Suprapubic skin (tissue), 4 donors: ENCODE measurements around the gene MRPS18A. TPM values are rescaled to one million over a fixed set of nuclear protein-coding genes. Genes with fewer than 3 reads are reported as not detected.
A peak's percentile ranks its signal among the peaks of the same experiment; 100 is the strongest.
"Not testable (repeated sequence)": the region's sequence is repeated elsewhere in the genome, so short reads cannot be mapped to it uniquely, and the experiment has no call there.

Source experiments
- DNase-seq, 2 donors: peaks; one replicate each; pipeline ENCODE4 v3.0.0-alpha.2; 2019; ENCODE audit warnings: low spot score in 2 of 2
- H3K27ac ChIP-seq: fragments of 200-600 bp; sonication (generic); one replicate; pipeline ENCODE4 v1.5.1; 2019
- H3K27me3 ChIP-seq: fragments of 200-600 bp; sonication (generic); one replicate; pipeline ENCODE4 v1.5.1; 2019
- H3K36me3 ChIP-seq: fragments of 200-600 bp; sonication (generic); one replicate; pipeline ENCODE4 v1.5.1; 2019
- H3K4me1 ChIP-seq: fragments of 200-600 bp; sonication (generic); one replicate; pipeline ENCODE4 v1.5.1; 2019
- H3K4me3 ChIP-seq: fragments of 200-600 bp; sonication (generic); one replicate; pipeline ENCODE4 v1.5.1; 2019; ENCODE audit warnings: mild to moderate bottlenecking
- H3K9me3 ChIP-seq: fragments of 200-600 bp; sonication (generic); one replicate; pipeline ENCODE4 v1.5.1; 2019
- CTCF ChIP-seq, 2 donors: fragments of 200-600 bp in 1 of 2; fragments of 450-650 bp in 1 of 2; sonication (generic) in 1 of 2; IDR thresholded peaks; one replicate each; pipeline ENCODE4 v1.5.1; 2016 to 2019; ENCODE audit warnings: antibody characterized with exemption in 2 of 2, mild to moderate bottlenecking in 1 of 2, moderate library complexity in 1 of 2
- EP300 ChIP-seq: sonication (generic); formaldehyde crosslinking; IDR thresholded peaks from one replicate; pipeline ENCODE4 v1.6.1; 2017; ENCODE audit warnings: antibody characterized with exemption
- POLR2A ChIP-seq, 2 donors: fragments of 450-650 bp; IDR thresholded peaks; one replicate each; pipeline ENCODE4 v1.6.1; 2017; ENCODE audit warnings: antibody characterized with exemption in 2 of 2, mild to moderate bottlenecking in 2 of 2, moderate library complexity in 2 of 2
- POLR2AphosphoS5 ChIP-seq, 3 donors: sonication (generic); formaldehyde crosslinking; IDR thresholded peaks; one replicate each; pipeline ENCODE4 v1.6.1; 2017; ENCODE audit warnings: antibody characterized with exemption in 3 of 3
- WGBS: methylation state at CpG from one replicate; pipeline ENCODE4 v1.1.5; 2018; 5-methylcytosine and 5-hydroxymethylcytosine counted together
- total RNA-seq, 4 donors: library from RNA; depleted of rRNA; stranded (reverse); fragments of >200 nt; gene quantifications; one replicate each; pipeline ENCODE4 v1.1.0, GENCODE V29; 2016

Gene MRPS18A
- total RNA-seq, 4 donors from 2014 or later = 43.6 to 59.0 (median 48.6) TPM

DNA sequence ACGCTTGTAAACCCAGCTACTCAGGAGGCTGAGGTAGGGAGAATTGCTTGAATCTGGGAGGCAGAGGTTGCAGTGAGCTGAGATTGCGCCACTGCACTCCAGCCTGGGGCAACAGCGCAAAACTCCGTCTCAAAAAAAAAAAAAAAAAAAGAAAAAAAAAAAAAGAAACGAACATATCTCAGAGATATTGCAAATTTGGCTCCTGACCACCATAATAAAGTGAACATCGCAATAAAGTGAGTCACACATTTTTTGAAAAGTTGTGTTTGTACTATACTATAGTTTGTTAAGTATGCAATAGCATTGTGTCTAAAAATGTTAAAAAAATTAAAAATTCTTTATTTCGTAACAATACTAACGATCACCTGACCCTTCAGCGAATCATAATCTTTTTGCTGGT, 29.4 kb downstream of the MRPS18A start:
- Histone ChIP-seq H3K27ac (no peak overlapping the region), H3K4me3 (no peak overlapping the region), H3K36me3 (no peaks in the 10 kb centered on the region), H3K9me3 (no peaks in the 10 kb centered on the region), H3K27me3 (no peaks in the 10 kb centered on the region), H3K4me1 (no peaks in the 10 kb centered on the region)
- DNase-seq = no peak
- 83% methylated on average over 9 of the region's 9 CpGs for WGBS
- no peak for TF ChIP-seq EP300
- no peak for TF ChIP-seq POLR2AphosphoS5 (IDR thresholded peaks at IDR 0.05)
- TF ChIP-seq POLR2A (IDR thresholded peaks at IDR 0.05) = no peak
- no peak for TF ChIP-seq CTCF (IDR thresholded peaks at IDR 0.05)

- WGBS = 86% methylated on average over 3 of the region's 3 CpGs
- Histone ChIP-seq H3K27me3 (no peaks in the 10 kb centered on the region), H3K9me3 (no peaks in the 10 kb centered on the region), H3K27ac (no peak overlapping the region), H3K4me1 (no peaks in the 10 kb centered on the region), H3K36me3 (no peaks in the 10 kb centered on the region), H3K4me3 (no peak overlapping the region)
- TF ChIP-seq EP300 = no peak
- TF ChIP-seq POLR2AphosphoS5 (IDR thresholded peaks at IDR 0.05) = no peak
- no peak for DNase-seq
Measured at GRCh38 chr6:43657221-43657802, 30.3 kb downstream of the MRPS18A start.

- not testable (repeated sequence) for DNase-seq, H3K4me3 ChIP-seq, H3K9me3 ChIP-seq, H3K27ac ChIP-seq, H3K27me3 ChIP-seq, H3K4me1 ChIP-seq, H3K36me3 ChIP-seq
- 89% methylated on average over 2 of the region's 2 CpGs for whole genome bisulfite sequencing
Measured at GRCh38 chr6:43652822-43653221, 34.8 kb downstream of the MRPS18A start.

DNA sequence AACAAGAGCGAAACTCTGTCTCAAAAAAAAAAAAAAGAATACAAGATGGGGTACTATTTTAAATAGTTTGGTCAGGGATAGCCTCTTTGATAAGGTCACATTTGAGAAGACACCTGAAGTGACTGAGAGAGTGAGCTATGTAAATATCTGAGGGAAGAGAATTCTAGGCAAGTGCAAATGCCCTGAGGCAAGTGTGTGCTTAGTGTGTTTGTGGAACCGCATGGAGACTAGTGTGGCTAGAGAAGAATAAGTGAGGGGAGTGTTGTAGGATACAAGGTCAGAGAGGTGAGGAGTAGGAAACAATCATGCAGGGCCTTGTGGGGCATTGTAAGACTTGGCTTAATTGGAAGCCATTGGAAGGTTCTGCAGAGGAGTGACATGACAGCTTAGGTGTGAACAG, 39.3 kb downstream of the MRPS18A start:
- no peaks in the 10 kb centered on the region for H3K27me3 ChIP-seq
- no peak for DNase-seq
- peaks cover 10% of the 10 kb centered on the region for H3K4me1 ChIP-seq
- no peak overlapping the region for H3K27ac ChIP-seq
- 88% methylated on average over 2 of the region's 2 CpGs for WGBS
- H3K36me3 ChIP-seq = no peaks in the 10 kb centered on the region
- TF ChIP-seq CTCF (IDR thresholded peaks at IDR 0.05) = no peak
- TF ChIP-seq POLR2AphosphoS5 (IDR thresholded peaks at IDR 0.05) = no peak
- TF ChIP-seq EP300 = no peak
- no peak for TF ChIP-seq POLR2A (IDR thresholded peaks at IDR 0.05)
- no peaks in the 10 kb centered on the region for H3K9me3 ChIP-seq
- H3K4me3 ChIP-seq = no peak overlapping the region

GRCh38 chr6:43647613-43648012, 40.0 kb downstream of the MRPS18A start:
- 100% methylated on average over 3 of the region's 3 CpGs for WGBS
- peaks cover 10% of the 10 kb centered on the region for H3K4me1 ChIP-seq
- H3K27ac ChIP-seq = no peak overlapping the region
- no peaks in the 10 kb centered on the region for H3K9me3 ChIP-seq
- no peak for TF ChIP-seq EP300
- TF ChIP-seq CTCF (IDR thresholded peaks at IDR 0.05) = no peak
- TF ChIP-seq POLR2A (IDR thresholded peaks at IDR 0.05) = no peak
- no peak for TF ChIP-seq POLR2AphosphoS5 (IDR thresholded peaks at IDR 0.05)
- H3K4me3 ChIP-seq = no peak overlapping the region
- H3K36me3 ChIP-seq = no peaks in the 10 kb centered on the region
- H3K27me3 ChIP-seq = no peaks in the 10 kb centered on the region
- DNase-seq = no peak

- Histone ChIP-seq H3K27ac (no peak overlapping the region), H3K4me3 (peak overlapping the region; percentile 45), H3K27me3 (no peaks in the 10 kb centered on the region), H3K9me3 (no peaks in the 10 kb centered on the region), H3K4me1 (peaks cover 10% of the 10 kb centered on the region), H3K36me3 (peaks cover 11% of the 10 kb centered on the region)
- no peak for TF ChIP-seq POLR2AphosphoS5 (IDR thresholded peaks at IDR 0.05)
- TF ChIP-seq EP300 = no peak
- no peak for TF ChIP-seq POLR2A (IDR thresholded peaks at IDR 0.05)
- no peak for TF ChIP-seq CTCF (IDR thresholded peaks at IDR 0.05)
- 7% methylated on average over 9 of the region's 9 CpGs for WGBS
- DNase-seq = no peak
Measured at GRCh38 chr6:43645613-43645964, 42.0 kb downstream of the MRPS18A start.
